GM13976 (cell line): ENCODE data around the gene HIGD1B.

Experiments used
- DNase-seq: peaks from one replicate; pipeline ENCODE4 v3.0.0; 2012; ENCODE audit warnings: low spot score
- in situ Hi-C: fragments of 300-500 bp; cut with MboI; formaldehyde crosslinking; loops from one replicate; pipeline ENCODE4 v1.12.0; 2022; ENCODE audit warnings: low sequenced_read_pairs, mixed read lengths, inconsistent platforms; ENCODE audit not compliant: unreplicated experiment
- TF ChIP-seq, protein P1 (sequence below): IDR thresholded peaks from 2 replicates; pipeline ENCODE4 v1.5.1; 2012; ENCODE audit warnings: borderline replicate concordance, mild to moderate bottlenecking; ENCODE audit not compliant: insufficient read depth; ENCODE audit errors: extremely low read depth, missing control alignments, control extremely low read depth

The HIGD1B gene

GRCh38 chr17:44828919-44829522 lies 18.7 kb upstream of the HIGD1B start:
- DNase-seq = no peak
- in situ Hi-C loops = no loop called here
- TF ChIP-seq, protein P1, sequence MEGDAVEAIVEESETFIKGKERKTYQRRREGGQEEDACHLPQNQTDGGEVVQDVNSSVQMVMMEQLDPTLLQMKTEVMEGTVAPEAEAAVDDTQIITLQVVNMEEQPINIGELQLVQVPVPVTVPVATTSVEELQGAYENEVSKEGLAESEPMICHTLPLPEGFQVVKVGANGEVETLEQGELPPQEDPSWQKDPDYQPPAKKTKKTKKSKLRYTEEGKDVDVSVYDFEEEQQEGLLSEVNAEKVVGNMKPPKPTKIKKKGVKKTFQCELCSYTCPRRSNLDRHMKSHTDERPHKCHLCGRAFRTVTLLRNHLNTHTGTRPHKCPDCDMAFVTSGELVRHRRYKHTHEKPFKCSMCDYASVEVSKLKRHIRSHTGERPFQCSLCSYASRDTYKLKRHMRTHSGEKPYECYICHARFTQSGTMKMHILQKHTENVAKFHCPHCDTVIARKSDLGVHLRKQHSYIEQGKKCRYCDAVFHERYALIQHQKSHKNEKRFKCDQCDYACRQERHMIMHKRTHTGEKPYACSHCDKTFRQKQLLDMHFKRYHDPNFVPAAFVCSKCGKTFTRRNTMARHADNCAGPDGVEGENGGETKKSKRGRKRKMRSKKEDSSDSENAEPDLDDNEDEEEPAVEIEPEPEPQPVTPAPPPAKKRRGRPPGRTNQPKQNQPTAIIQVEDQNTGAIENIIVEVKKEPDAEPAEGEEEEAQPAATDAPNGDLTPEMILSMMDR = no peak

GRCh38 chr17:44829523-44830358 lies 17.9 kb upstream of the HIGD1B start, which contains the start of gene GJC1:
TSS of gene GJC1 (minus strand) at chr17:44830287. CDS start at chr17:44805817, 24,470 bp downstream.
- peak; percentile 69 for DNase-seq
- TF ChIP-seq, protein P1 = no peak
- in situ Hi-C loops = no loop called here

DNA sequence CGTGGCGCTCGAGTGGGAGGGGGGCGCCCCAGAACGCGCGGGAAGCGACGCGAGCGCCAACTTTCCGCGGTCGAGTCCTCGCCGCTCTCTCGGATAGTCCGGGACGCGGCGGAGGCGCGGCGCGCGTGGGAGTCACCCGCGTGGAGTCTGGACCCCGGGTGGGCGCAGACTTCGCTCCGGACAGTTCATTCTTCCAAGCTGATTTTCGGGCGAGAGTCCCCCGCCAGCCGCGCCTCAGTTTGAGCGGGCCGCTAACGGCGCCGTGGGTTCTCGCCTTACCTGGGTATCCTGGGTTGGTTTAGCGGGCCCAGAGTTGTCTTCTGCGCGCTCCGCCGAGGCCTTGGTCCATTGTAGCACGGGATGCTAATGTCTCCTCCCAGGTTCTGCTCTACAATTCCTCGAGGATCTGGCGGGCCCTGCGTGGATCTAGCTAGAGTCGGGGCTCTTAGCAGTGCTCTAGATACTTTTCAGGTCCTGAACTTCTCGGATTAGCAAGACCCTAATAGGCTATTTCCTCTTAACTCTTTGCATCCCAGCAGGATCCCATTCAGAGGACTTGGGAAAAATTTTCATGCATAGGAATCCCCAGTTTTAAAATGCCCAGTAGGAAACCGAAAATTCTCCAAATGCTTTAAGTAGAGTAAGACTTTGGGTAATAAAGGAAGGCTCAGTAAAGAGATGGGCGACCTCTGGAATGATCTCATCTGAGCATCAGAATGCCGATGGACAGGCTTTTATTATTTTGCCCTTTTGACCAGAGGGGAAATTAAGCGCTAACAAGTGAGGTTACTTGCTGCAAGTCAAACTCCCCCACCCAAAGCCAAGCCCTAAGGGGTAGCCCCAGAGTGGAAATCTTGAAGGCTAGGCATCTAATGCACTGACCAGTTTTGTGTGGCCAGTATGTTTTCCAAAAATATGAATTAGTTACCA lies 17.1 kb upstream of the HIGD1B start:
- TF ChIP-seq, protein P1 = no peak
- in situ Hi-C loops = no loop called here
- DNase-seq = peak; percentile 46

- in situ Hi-C loops = no loop called here
- TF ChIP-seq, protein P1 = no peak
- DNase-seq = no peak
These were observed 16.3 kb upstream of the HIGD1B start for GRCh38 chr17:44831371-44831770.

- TF ChIP-seq, protein P1 = no peak
- in situ Hi-C loops = no loop called here
These were observed 14.9 kb upstream of the HIGD1B start for GRCh38 chr17:44832805-44833204.

DNA sequence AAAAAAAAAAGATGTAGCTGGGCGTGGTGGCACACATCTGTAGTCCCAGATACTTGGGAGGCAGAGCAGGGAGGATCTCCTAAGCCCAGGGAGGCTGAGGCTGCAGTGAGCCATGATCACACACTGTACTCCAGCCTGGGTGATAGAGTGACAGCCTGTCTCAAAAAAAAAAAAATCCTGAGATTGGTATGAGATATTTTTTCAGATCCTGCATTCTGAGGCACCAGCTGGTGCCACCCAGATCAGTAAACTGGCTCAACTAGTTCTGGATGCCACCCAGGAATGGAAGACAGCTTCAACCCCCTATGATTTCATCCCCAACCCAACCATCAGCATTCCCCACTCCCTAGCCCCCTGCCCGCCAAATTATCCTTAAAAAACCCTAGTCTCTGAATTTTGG lies 10.5 kb upstream of the HIGD1B start:
- in situ Hi-C loops = no loop called here
- DNase-seq = no peak
- TF ChIP-seq, protein P1 = no peak

More at GRCh38 chr17:44832805-44833204, 14.9 kb upstream of the HIGD1B start:
- no peak for DNase-seq
